Measurements from ENCODE around the gene ASPHD1.

Gene ASPHD1

DNA sequence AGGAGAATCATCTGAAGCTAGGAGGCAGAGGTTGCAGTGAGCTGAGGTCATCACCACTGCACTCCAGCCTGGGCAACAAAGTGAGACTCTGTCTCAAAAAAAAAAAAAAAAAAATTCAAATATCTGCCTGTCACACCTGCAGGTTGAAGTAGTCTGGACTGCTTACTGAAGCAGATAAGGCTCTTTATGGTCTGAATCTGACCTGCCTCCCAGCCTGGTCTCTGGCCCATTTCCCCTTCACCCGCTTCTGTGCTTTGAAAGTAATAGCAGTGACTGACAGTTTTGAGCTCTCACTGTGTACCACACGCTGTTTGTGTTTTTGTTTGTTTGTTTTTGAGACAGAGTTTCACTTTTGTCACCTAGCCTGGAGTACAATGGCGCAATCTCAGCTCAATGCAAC lies 6.7 kb upstream of the ASPHD1 start:
- DNase-seq (ENCODE audit: low read depth) = no peak
- H3K4me3 ChIP-seq (replicated peaks; ENCODE audit: low read depth, low read length) = no peak overlapping the region
- TF ChIP-seq, protein P1, sequence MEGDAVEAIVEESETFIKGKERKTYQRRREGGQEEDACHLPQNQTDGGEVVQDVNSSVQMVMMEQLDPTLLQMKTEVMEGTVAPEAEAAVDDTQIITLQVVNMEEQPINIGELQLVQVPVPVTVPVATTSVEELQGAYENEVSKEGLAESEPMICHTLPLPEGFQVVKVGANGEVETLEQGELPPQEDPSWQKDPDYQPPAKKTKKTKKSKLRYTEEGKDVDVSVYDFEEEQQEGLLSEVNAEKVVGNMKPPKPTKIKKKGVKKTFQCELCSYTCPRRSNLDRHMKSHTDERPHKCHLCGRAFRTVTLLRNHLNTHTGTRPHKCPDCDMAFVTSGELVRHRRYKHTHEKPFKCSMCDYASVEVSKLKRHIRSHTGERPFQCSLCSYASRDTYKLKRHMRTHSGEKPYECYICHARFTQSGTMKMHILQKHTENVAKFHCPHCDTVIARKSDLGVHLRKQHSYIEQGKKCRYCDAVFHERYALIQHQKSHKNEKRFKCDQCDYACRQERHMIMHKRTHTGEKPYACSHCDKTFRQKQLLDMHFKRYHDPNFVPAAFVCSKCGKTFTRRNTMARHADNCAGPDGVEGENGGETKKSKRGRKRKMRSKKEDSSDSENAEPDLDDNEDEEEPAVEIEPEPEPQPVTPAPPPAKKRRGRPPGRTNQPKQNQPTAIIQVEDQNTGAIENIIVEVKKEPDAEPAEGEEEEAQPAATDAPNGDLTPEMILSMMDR (IDR thresholded peaks at IDR 0.05; ENCODE audit: low read length, missing control alignments) = no peak

- no peak overlapping the region for H3K4me3 ChIP-seq (replicated peaks; ENCODE audit: low read depth, low read length)
- TF ChIP-seq, protein P1 (IDR thresholded peaks at IDR 0.05; ENCODE audit: low read length, missing control alignments) = no peak
- DNase-seq (ENCODE audit: low read depth) = no peak
Measured at GRCh38 chr16:29894352-29894751, 5.9 kb upstream of the ASPHD1 start.

DNA sequence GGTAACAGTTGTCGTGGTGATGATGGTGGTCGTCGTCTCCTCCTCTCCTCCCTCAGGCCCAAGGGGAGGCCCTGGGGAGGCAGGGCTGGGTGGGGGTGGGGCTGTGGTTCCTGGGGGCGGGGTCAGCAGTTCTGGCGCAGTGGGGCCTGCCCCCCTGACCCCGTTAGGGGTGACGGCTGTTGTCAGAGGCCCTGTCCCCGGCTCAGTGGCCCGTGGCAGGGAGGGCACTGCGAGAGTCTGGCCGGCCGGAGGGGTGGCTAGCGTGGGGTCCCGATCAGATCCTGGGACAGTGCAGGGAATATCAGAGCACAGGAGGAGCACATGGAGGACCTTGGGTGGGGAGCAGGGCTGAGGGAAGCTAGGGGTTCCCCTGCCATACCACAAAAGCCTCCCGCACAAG lies 3.4 kb upstream of the ASPHD1 start:
- DNase-seq (ENCODE audit: low read depth) = no peak
- no peak overlapping the region for H3K4me3 ChIP-seq (replicated peaks; ENCODE audit: low read depth, low read length)
- TF ChIP-seq, protein P1 (IDR thresholded peaks at IDR 0.05; ENCODE audit: low read length, missing control alignments) = no peak

DNA sequence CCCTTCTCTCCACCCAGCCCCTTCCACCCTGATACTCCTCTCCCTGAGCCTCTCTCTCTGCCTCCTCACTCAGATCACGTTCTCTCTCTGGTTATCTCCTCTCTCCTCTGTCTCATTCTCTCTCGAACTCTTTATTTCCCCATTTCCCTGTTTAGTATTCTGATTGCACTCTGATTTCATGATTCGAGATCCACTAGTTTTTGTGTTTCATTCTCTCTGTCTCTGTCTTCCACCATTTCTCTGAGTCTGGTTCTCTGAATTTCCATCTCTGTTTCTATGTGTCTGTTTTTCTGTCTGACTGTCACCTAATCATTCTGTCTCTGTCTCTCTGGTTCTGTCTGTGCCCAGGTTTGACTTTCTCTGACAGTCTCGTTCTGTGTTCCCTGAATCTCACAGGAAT lies 3.0 kb upstream of the ASPHD1 start:
- TF ChIP-seq, protein P1 (IDR thresholded peaks at IDR 0.05; ENCODE audit: low read length, missing control alignments) = no peak
- no peak overlapping the region for H3K4me3 ChIP-seq (replicated peaks; ENCODE audit: low read depth, low read length)
- DNase-seq (ENCODE audit: low read depth) = no peak

DNA sequence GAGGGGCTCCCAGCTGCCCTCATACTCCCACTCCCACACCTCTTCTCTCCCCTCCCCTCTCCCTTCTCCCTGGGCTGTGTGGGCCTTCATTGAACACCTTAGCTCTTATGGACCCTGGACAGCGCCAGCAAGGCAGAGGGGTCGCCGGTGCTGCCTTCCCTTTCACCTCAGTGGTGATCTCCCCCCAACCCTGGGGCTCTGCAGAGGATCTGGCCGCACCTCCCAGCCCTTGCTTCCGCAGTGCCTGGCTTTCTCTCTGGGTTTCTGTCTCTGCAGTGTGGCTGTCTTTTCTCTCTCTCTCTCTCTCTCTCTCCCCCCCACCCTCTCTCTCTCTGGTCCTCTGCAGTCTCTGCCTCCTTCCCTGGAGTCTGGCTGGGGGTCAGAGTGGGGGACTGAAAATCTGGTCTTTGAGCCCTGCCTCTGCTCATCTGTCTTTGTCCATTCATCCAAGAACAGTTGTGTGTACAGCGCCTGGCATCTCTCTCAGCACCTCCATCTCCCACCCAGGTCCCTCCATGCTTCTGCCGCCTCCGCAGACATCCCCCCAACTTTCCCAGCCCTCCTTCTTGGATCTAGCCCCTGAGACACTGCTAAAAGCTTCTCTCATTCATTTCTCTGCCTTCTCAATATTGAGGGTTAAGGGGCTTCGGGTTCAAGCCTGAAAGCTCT lies 2.0 kb upstream of the ASPHD1 start:
- TF ChIP-seq, protein P1 (IDR thresholded peaks at IDR 0.05; ENCODE audit: low read length, missing control alignments) = no peak
- peak overlapping the region; percentile 73 for H3K4me3 ChIP-seq (replicated peaks; ENCODE audit: low read depth, low read length)
- DNase-seq (ENCODE audit: low read depth) = no peak

DNA sequence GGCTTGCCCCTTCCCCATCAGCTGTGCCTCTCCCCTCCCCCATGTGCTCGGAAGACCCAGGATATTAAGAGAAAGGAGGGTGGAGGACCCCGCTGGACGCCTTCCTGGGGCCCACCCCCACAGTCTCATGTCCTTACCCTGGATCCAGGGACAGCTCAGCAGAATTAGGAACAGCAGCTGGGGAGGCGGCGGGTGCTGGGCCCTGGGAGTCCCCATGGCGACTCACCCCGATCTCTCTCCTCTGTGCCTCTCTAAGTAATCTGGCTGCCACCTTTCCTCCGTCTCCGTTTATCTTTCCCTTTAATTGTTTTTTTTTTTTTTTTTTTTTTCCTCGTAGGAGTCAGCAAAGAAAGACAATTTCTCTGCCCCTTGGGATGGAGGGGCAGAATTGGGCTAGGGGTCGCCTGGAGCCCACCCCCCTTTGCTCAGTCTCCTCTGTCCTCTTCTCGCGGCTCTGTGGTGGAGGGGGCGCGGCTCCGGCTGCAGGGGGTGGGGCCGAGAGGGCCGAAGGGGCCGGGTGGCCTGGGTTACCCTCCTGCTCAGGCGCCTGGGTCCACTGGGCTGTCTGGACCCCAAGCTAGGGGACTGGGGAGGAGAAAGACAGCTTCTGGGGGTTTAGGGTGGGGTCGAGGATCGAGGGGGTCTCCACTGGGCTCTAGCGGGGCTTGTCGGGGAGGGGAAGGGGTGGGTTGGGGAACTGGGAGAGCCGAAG lies 1.3 kb upstream of the ASPHD1 start:
- no peak for DNase-seq (ENCODE audit: low read depth)
- H3K4me3 ChIP-seq (replicated peaks; ENCODE audit: low read depth, low read length) = peak overlapping the region; percentile 73

More for the DNA sequence above, 1.3 kb upstream of the ASPHD1 start:
- TF ChIP-seq, protein P1 (IDR thresholded peaks at IDR 0.05; ENCODE audit: low read length, missing control alignments) = no peak
